ENCODE results near the gene ARHGAP33.

GRCh38 chr19:35801828-35802227 is 26.5 kb downstream of the ARHGAP33 start:
- no peak for TF ChIP-seq TAF1 (IDR thresholded peaks at IDR 0.05; ENCODE audit: low read depth)
- no peak for TF ChIP-seq CTCF (IDR thresholded peaks at IDR 0.05; ENCODE audit: poor library complexity, severe bottlenecking)
- TF ChIP-seq EZH2 (IDR thresholded peaks at IDR 0.05; ENCODE audit: borderline replicate concordance, insufficient read depth, low read length, poor library complexity, severe bottlenecking), result no peak
- TF ChIP-seq POLR2AphosphoS5 (IDR thresholded peaks at IDR 0.05), result no peak
